ENCODE data around the gene RNF146.
"Not testable (repeated sequence)": the region's sequence is repeated elsewhere in the genome, so short reads cannot be mapped to it uniquely, and the experiment has no call there.

RNF146 gene

DNA sequence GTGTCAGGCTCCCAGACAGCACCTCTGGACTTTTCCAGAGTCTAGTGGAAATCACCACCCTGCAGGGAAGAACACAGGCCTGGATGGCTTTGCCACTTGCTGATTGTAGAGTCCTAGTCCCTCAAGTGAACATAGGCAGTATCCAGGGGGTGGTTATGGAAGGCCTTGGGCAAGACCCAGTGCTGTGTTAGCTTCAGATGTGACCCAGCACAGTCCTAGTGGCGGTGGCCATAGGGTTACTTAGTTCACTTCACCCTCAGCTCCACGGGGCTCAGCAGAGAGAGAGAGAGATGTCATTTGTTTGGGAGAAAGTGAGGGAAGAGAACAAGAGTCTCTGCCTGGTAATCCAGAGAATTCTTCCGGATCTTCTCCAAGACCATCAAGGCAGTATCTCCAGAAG lies 37.3 kb downstream of the RNF146 start:
- Histone ChIP-seq H3K4me3 (ENCODE audit: extremely low read depth, insufficient read depth, low read length, poor library complexity, severe bottlenecking) (no peak overlapping the region), H3K27ac (ENCODE audit: low read depth, low read length, severe bottlenecking) (no peak overlapping the region), H3K9me3 (ENCODE audit: control insufficient read depth, low read length) (no peaks in the 10 kb centered on the region), H3K36me3 (ENCODE audit: control insufficient read depth, insufficient read depth, low read length) (peaks cover 18% of the 10 kb centered on the region), H3K4me1 (ENCODE audit: control insufficient read depth, insufficient read depth, low read length, poor library complexity, severe bottlenecking) (peaks cover 12% of the 10 kb centered on the region)
- 90 to 95% methylated on average over 1 to 3 of the region's 3 CpGs for WGBS, 2 experiments (ENCODE audit: insufficient coverage in 2 of 2)

- Histone ChIP-seq H3K27ac (ENCODE audit: low read depth, low read length, severe bottlenecking) (no peak overlapping the region), H3K4me1 (ENCODE audit: control insufficient read depth, insufficient read depth, low read length, poor library complexity, severe bottlenecking) (peaks cover 8% of the 10 kb centered on the region), H3K4me3 (ENCODE audit: extremely low read depth, insufficient read depth, low read length, poor library complexity, severe bottlenecking) (no peak overlapping the region), H3K9me3 (ENCODE audit: control insufficient read depth, low read length) (no peaks in the 10 kb centered on the region), H3K36me3 (ENCODE audit: control insufficient read depth, insufficient read depth, low read length) (peaks cover 26% of the 10 kb centered on the region)
- no CpG with 5 or more reads among the region's 1 CpG for WGBS, 2 experiments (ENCODE audit: insufficient coverage in 2 of 2)
These were observed 39.1 kb downstream of the RNF146 start for GRCh38 chr6:127305741-127306140.

DNA sequence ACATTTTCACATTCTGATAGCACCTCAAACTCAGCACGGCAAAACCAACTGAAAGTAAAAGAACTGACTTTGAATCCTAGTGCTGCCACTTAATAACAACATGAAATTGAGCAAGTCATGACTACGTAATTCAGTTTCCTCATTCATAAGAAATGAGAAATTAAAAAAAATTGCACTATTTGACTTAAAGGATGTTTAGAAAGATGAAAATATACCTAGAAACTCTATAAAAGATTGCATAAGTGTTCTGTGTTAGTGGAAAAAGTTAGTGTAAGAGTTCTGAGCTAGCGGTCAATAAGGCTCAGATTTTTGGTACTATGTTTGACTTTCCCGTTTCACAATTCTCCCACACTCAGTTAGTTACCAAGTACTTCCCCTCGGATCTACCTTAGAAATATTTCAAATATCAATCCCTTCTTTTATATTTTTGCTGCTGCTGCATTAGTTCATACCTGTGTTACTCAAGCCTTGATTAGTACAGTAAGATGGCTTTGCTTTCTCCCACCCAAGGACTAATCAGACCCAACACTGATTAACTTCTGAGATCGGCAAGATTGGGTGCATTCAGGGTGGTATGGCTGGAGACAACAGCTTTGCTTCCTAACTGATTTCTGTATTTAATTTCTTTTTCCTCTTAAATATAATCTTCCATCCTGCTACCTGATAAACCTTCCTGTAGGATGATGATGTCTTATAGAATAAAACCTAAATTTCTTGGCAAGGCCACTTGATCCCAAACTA lies 50.9 kb downstream of the RNF146 start:
- Histone ChIP-seq H3K4me1 (ENCODE audit: control insufficient read depth, insufficient read depth, low read length, poor library complexity, severe bottlenecking) (no peaks in the 10 kb centered on the region), H3K36me3 (ENCODE audit: control insufficient read depth, insufficient read depth, low read length) (peaks cover 30% of the 10 kb centered on the region), H3K9me3 (ENCODE audit: control insufficient read depth, low read length) (no peaks in the 10 kb centered on the region), H3K27ac (ENCODE audit: low read depth, low read length, severe bottlenecking) (no peak overlapping the region), H3K4me3 (ENCODE audit: extremely low read depth, insufficient read depth, low read length, poor library complexity, severe bottlenecking) (no peak overlapping the region)
- 0 to 62% methylated on average over 1 to 3 of the region's 6 CpGs for WGBS, 2 experiments (ENCODE audit: insufficient coverage in 2 of 2)

GRCh38 chr6:127319686-127320085 lies 53.0 kb downstream of the RNF146 start:
- Histone ChIP-seq H3K4me1 (ENCODE audit: control insufficient read depth, insufficient read depth, low read length, poor library complexity, severe bottlenecking) (no peaks in the 10 kb centered on the region), H3K36me3 (ENCODE audit: control insufficient read depth, insufficient read depth, low read length) (peaks cover 23% of the 10 kb centered on the region), H3K27ac (ENCODE audit: low read depth, low read length, severe bottlenecking) (no peak overlapping the region), H3K9me3 (ENCODE audit: control insufficient read depth, low read length) (no peaks in the 10 kb centered on the region), H3K4me3 (ENCODE audit: extremely low read depth, insufficient read depth, low read length, poor library complexity, severe bottlenecking) (no peak overlapping the region)
- 83 to 100% methylated on average over 1 of the region's 1 CpG for WGBS, 2 experiments (ENCODE audit: insufficient coverage in 2 of 2)

DNA sequence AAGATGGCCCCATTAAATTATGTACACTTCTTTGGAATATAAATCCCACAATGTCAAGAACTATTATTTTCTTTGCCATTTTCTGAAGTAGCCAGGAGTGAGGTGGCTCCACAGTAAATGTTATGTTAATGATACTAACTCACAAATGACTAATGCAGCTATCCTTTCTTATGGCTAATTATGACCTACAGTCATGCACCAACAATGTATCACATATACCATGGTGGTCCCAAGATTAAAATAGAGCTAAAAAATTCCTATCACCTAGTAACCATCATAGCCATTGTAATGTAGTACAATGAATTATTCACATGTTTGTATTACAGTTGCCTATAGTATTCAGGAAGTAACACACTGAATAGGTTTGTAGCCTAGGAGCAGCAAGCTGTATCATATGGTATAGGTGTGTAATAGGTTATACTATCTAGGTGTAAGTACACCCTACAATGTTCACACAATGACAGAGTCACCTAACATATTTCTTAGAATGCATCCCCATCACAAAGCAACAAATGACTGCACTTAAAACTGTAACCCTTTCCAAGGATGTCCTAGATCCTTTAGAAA lies 61.5 kb downstream of the RNF146 start:
- H3K4me3 ChIP-seq (ENCODE audit: extremely low read depth, insufficient read depth, low read length, poor library complexity, severe bottlenecking) = no peak overlapping the region
- H3K4me1 ChIP-seq (ENCODE audit: control insufficient read depth, insufficient read depth, low read length, poor library complexity, severe bottlenecking) = no peaks in the 10 kb centered on the region
- no peak overlapping the region for H3K27ac ChIP-seq (ENCODE audit: low read depth, low read length, severe bottlenecking)
- H3K9me3 ChIP-seq (ENCODE audit: control insufficient read depth, low read length) = no peaks in the 10 kb centered on the region
- H3K36me3 ChIP-seq (ENCODE audit: control insufficient read depth, insufficient read depth, low read length) = peaks cover 53% of the 10 kb centered on the region

GRCh38 chr6:127331256-127331655 lies 64.6 kb downstream of the RNF146 start:
- H3K36me3 ChIP-seq (ENCODE audit: control insufficient read depth, insufficient read depth, low read length) = peaks cover 32% of the 10 kb centered on the region
- H3K4me1 ChIP-seq (ENCODE audit: control insufficient read depth, insufficient read depth, low read length, poor library complexity, severe bottlenecking); H3K9me3 ChIP-seq (ENCODE audit: control insufficient read depth, low read length); H3K4me3 ChIP-seq (ENCODE audit: extremely low read depth, insufficient read depth, low read length, poor library complexity, severe bottlenecking); H3K27ac ChIP-seq (ENCODE audit: low read depth, low read length, severe bottlenecking): not testable (repeated sequence)
- WGBS, 2 experiments (ENCODE audit: insufficient coverage in 2 of 2) = 86 to 100% methylated on average over 1 to 3 of the region's 3 CpGs

- Histone ChIP-seq H3K9me3 (ENCODE audit: control insufficient read depth, low read length) (no peaks in the 10 kb centered on the region), H3K27ac (ENCODE audit: low read depth, low read length, severe bottlenecking) (no peak overlapping the region), H3K4me3 (ENCODE audit: extremely low read depth, insufficient read depth, low read length, poor library complexity, severe bottlenecking) (no peak overlapping the region), H3K36me3 (ENCODE audit: control insufficient read depth, insufficient read depth, low read length) (peaks cover 21% of the 10 kb centered on the region), H3K4me1 (ENCODE audit: control insufficient read depth, insufficient read depth, low read length, poor library complexity, severe bottlenecking) (peaks cover 3% of the 10 kb centered on the region)
- 100% methylated on average over 1 to 2 of the region's 4 CpGs for WGBS, 2 experiments (ENCODE audit: insufficient coverage in 2 of 2)
These were observed 65.8 kb downstream of the RNF146 start for GRCh38 chr6:127332383-127332961.

Data from mesodermal cell (in vitro differentiated cells).